Measurements from ENCODE around the gene ATP10B.

GRCh38 chr5:160537116-160537515 lies 314.9 kb downstream of the ATP10B start:
- no peak for TF ChIP-seq POLR2A (IDR thresholded peaks at IDR 0.05)
- TF ChIP-seq, protein P1, sequence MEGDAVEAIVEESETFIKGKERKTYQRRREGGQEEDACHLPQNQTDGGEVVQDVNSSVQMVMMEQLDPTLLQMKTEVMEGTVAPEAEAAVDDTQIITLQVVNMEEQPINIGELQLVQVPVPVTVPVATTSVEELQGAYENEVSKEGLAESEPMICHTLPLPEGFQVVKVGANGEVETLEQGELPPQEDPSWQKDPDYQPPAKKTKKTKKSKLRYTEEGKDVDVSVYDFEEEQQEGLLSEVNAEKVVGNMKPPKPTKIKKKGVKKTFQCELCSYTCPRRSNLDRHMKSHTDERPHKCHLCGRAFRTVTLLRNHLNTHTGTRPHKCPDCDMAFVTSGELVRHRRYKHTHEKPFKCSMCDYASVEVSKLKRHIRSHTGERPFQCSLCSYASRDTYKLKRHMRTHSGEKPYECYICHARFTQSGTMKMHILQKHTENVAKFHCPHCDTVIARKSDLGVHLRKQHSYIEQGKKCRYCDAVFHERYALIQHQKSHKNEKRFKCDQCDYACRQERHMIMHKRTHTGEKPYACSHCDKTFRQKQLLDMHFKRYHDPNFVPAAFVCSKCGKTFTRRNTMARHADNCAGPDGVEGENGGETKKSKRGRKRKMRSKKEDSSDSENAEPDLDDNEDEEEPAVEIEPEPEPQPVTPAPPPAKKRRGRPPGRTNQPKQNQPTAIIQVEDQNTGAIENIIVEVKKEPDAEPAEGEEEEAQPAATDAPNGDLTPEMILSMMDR (IDR thresholded peaks at IDR 0.05) = no peak
